HG02759 (cell line): Measurements from ENCODE around the gene NPAS2.

Experiments used
- ATAC-seq: cut with Tn5 transposase; IDR thresholded peaks from one replicate; pipeline ENCODE4 v1.9.1; 2021; ENCODE audit warnings: mild to moderate bottlenecking, moderate library complexity; ENCODE audit not compliant: unreplicated experiment

The NPAS2 gene

DNA sequence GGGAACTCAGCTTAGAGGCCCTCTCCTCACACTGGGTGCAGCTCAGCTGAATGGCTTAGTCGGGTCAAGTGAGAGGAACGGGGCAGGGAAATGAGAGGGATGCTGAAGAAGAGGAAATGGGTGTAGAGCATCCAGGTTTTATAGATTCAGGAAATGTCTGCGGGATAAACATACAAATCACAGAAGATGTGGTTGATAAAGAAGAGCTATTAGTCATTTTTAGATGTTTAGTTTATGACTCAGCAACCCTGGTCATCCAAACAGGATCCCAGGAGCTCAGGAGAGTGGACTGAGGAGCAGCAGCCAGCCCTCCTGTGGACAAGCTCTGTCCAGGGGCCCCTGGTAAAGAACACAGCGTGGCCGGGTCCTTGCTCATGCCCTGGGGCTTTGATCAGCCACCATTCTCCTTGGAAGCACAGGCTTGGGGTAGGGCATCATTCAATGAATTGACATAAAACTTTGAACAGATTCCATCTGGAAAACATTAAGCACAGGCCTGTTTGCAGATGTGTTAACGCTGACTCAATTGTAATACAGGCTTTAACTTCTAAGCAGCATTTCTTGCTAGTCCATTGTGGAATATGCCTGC lies 83.0 kb downstream of the NPAS2 start:
- no peak for ATAC-seq

DNA sequence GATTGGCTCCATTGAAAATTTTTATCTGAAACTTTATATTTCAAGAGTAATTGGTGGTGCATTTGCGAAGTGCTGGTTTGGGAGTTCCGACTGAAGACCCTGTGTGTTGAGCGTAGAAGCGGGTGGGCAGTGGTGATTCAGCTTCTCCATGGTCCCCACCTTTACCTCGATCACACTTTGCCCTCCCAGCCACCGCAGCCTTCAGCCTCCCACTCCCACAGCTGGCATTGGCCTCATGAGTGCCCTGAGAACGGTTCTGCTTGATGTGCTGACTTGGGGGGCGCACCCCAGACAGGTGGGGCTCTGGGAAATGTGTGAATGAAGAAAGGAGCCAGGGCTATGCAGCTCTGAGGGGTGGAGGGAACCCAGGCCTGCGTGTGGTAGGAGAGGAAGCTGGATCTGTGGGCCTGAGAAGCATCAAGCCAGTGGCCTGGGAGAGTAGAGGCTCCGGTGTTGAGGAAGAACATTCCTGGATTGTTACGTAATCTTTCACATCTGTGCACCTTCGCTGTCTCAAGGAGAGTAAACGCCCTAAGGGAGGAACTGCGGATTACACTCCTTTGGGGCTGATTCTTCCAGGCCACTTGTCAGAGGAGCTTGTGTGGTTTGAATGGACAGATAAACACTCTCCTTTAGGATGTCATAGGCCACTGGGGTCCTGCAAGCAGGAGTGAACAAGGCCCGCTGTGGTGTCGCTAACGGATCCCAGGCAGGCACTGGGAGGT lies 83.8 kb downstream of the NPAS2 start:
- no peak for ATAC-seq

DNA sequence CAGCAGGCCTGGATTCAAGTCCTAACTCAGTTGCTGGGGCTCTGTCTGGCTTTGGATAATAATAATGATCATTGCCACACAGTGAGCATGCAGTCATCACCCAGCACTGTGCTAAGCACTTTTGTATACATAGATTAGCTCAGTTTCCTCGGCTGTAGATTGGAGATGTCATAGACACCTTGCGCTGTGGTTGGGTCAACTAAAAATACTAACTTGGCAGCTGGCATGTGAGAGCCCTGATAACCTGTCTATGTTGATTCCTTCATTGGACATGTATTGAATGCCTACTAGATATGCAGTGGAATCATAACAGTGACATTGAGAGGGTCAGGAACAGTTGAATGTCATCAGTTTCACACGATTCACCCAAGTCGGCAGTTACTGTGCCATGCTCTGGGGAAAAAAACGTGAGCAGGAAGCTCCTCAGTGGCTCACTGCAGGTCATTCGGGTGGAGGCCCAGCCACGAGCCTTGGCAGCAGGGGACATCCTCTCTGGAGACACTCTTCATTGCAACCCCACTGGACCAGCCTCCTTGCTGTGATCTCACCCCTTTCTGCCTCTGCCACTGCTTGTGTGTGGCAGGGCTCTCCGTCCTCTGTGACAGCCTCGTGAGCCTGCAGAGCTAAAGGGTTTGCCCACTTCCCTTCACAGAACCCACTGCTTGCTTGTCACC lies 85.3 kb downstream of the NPAS2 start:
- ATAC-seq: no peak

DNA sequence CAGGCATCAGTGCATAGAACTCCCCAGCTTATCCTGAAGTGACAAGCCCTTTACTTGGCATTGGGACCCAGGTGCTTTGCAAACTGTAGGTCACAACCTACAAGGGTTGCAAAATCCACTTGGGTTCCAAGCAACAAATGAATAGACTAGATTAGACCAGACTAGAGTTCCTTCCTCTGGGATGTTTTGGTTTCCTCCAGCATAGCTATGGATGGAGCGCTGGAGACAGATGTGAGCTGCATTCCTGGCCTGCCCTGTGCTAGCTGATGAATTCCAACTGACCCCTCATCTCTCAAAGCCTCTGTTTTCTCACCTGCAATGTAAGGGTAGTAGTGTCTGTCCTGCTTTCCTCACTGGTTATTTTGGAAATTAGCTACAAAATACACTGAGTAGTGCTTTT lies 86.2 kb downstream of the NPAS2 start:
- no peak for ATAC-seq

DNA sequence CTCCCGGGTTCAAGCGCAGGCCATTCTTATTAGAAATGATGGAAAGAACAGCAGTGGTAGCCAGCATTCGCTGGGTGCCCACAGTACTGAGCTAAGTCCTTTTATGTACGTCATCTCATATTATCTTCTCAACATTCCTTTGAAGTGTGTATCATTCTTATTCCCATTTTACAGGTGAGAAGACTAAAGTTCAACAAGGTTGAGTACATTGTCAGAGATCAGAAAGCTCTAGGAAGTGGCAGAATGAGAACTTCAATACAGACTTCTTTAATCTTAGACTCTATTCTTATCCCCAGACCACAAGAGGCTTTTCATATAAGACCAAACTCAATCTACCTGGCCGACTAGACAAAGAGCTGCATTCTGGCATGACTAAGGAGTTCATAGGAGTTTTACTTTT lies 86.7 kb downstream of the NPAS2 start:
- ATAC-seq: no peak

DNA sequence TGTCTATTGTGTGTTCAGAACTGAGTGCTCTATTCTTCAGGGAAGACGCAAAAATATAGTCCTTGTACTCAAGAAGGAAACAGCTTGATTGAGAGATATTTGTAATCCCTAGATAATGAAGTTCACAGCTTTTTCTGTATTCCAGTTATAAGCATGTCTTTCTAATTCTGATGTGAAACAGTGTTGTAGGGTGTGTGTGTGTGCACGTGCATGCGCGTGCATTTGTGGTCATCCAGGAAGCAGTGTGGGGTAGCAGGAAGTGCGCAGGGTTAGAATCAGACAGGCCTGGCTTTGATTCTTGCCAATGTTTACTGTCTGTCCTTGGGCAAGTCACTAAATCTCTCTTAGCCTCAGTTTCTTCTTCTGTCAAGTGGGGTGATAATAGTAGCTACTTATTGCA lies 87.9 kb downstream of the NPAS2 start:
- no peak for ATAC-seq

DNA sequence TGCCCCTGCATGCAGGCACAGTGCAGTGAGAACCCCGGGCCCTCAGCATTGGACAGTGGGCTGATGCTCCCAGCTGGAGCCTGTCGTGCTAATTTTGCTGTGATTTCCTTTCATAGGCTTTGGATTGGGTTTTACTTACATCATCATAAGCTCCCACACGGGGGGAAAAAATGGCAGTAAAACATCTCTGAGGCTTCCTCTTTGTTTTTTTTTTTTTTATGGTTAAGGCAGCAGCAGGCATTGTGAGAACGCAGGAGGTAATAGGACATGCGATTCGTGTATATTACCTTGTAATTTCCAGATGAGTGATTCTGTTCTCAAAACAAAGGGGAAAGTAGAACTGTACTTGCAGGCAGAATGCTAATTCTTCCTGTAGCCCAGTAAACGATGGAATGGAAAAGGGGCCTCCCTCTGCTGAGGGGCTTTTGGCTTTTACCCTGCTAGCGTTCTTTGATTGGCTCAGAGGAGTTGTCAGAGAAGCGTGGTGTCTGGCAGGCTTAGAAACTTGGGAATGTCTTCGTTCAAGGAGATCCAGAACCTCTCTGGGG lies 89.7 kb downstream of the NPAS2 start:
- no peak for ATAC-seq

DNA sequence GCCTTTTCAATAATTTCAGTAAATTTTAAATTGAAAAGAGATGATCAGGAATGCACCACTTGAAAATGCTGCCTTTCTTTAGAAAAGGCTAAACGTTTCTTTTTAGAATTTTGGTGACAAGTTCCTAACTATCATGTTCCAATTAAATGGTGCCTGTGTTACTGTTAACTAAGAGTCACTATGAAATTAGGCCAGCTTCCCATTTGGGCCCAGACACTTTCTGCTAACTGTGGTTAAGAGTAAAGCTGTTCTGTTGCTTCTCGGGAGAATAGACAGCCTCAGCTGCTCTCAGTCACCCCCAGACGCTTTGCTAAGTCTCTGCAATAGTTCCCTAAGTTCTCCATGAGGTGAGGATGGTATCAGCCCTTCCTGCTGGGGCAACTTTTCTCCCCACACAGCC lies 90.2 kb downstream of the NPAS2 start:
- ATAC-seq: no peak

DNA sequence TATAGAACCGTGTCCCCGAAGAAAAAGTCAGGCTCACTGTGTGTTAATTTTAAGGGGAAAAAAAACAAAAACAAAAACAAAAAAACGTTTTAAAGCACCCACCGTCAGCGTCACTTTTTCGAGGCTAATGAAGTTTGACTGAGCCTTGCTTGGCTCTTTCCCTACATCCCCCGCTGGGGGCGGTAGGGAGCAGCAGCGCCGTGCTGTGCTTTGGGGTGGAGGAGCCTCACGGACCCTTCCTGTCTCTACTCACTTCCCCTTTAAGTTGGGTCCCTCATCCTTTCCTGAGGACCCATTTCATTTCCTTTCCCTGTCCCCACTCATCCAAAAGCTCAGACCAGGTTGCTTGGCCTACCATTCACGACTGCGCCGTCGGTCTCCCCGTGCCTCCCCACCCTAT lies 99.4 kb downstream of the NPAS2 start:
- ATAC-seq: no peak

DNA sequence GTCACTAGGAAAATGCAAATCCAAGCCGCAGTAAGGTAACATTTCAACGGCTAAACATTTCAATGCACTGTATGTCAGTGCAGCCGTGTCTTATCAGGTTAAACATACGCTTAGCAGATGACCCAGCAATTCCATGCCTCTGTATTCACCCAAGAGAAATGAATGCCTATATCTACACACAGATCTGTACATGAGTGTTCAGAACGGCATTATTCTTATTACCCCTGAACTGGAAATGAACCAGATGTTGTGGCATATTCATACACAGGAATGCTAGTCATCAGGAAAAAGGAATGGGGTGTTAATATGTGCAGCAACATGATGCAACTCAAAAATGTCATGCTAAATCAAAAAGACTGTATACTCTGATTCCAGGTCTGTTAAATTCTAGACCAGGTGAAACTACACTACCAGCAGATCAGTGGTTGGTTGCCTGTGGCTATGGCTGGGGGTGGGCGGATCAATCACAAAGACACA lies 101.8 kb downstream of the NPAS2 start:
- ATAC-seq: no peak

DNA sequence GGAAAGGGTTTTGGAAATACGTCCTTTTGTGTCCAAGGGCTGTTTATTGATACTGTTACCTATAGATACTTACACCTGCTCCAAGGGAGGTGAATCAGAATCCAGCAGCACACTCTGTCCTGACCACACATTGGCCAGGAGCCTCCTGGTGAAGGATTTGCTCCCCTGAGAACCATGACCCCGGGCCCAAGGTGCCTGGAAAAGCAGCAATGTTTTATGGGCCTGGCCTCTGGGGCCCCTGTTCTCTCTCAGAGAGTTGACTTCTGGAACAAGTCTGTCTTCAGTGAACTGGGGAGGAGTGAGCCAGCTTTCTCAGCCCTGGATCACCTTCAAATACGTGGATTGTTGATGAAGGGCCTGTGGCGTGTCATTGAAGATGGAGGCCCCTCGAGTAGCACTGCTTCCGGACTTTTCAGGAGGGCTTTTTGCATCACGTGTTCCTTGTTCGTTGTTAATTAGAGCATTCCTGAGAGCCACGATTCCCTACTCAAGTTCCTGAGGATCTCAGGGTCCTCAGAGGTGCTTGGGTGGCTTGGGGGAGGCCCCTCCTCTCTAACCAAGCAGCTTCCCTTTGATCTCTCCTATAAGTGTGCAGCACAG lies 103.6 kb downstream of the NPAS2 start:
- no peak for ATAC-seq

DNA sequence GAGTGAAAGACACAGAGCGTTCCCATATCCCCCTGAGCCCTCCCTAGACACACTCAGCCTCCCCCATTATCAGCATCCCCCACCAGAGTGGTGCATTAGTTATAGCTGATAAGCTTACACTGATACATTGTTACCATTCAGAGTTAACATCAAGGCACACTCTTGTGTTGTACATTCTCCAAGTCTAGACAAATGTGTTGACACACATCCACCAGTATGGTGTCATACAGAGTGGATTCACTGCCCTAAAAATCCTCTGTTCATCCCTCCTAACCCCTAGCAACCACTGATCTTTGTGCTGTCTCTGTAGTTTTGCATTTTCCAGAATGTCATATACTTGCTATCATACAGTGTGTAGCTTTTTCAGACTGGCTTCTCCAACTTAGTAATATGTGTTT lies 104.2 kb downstream of the NPAS2 start:
- peak; percentile 25 for ATAC-seq

DNA sequence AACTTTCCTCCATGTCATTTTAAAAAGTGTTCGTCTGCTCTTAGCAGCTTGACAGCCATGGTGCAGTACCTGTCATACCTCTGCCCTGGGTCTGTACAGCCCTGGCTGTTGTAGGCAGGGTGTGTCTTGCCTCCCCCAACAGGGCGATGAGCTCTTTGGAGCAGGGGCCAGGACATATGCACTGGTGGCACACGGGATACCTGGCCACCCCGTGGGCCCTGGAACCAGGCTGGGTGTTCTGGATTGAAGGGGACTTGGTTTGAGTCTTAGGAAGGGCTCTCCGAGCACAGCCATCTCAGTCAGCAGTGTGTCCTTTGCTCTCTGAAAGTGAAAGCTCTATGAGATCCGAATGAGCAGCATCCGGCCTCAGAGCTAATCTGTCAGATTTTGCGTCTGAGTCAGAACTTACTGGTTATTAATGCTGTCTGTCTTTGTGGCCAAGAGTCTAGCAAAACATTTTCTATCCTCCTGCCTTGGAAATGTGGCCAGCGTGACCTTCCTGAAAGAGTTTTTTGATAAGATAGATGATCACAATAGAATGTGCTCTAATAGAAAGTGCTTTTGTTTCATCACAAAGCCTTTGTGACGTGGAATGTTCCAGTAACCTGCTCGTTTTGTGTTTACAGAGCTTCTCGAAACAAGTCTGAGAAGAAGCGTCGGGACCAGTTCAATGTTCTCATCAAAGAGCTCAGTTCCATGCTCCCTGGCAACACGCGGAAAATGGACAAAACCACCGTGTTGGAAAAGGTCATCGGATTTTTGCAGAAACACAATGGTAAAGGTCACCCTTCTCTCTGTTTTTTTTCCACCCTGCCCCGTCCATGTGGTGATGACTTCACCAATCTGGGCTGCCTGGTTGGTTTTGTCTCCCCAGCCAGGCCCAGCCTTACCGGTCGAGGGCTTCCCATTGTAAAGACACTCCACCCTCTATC lies 104.8 kb downstream of the NPAS2 start:
- ATAC-seq: peak; percentile 87

DNA sequence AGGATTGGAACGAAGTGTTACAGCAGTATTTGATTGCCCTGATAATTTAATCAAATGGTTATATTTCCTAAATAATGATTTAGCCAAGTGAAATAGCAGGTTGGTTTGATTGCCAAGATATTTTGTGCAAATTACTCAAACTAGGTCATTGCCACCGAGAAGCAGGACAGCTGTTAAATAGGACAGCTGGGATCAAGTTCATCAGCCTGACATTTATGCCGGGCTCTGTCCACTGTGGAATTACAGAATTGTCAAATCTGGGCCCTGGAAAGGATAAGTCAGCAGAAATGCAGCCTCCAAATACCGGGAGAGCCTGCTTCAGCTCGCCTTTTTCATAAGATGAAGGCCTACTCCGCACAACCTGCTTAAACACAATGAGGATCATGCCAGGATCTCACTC lies 108.3 kb downstream of the NPAS2 start:
- no peak for ATAC-seq

DNA sequence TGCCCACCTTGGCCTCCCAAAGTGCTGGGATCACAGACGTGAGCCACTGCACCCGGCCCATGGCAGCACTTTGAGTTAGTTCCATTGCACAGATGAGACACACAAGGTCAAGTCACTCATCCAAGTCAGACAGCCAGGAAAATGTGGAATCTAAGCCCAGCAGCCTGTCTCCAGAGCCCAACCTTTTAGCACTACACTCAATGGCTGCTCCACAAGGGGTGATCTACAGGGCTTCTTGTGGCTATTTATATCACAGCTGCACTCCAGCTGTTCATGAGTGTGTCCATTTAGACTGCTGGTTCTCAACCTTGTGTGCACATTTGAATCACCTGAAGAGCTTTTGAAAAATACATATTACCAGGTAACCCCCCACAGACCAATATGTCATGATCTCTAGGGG lies 109.2 kb downstream of the NPAS2 start:
- no peak for ATAC-seq

DNA sequence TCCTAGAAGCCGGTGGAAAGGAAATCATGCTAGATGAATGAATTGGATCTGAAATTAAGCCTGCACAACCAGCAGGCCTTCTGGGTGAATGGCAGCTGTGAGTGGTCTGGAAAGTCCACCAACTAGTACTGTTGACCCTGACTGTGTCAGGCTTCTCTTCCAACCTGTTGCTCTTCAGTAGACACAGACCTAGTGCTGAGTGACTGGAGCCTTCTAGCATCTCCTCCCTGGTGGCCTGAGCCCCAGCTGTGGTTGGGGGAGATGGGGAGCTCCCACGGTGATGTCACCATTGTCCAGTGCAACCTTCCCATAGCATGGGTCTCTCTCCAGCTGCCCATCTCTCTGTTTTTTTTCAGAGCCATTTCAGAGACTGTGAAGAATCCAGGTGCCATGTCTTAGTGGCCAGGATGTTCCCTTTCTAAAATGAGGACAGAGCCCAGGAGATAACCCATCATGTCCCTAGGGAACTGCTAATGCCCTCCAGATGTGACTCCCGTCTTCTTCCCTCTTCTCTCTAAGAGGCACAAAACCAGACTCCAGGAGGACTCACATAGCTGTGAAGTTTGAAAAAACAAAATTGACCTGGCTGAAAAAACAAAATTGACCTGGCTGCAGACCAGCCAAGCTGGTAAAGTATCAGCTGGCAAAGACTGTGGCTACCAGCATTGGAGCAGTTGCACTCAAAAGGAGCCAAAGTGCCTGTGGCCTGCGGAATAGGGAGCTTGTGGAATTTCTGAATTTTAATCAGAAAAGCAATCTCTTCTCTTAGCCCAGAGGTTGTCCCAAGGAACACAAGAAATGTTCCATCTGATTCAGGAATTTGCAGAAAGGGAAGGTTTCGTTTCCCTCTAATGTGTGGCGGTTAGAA lies 114.8 kb downstream of the NPAS2 start:
- ATAC-seq: no peak

DNA sequence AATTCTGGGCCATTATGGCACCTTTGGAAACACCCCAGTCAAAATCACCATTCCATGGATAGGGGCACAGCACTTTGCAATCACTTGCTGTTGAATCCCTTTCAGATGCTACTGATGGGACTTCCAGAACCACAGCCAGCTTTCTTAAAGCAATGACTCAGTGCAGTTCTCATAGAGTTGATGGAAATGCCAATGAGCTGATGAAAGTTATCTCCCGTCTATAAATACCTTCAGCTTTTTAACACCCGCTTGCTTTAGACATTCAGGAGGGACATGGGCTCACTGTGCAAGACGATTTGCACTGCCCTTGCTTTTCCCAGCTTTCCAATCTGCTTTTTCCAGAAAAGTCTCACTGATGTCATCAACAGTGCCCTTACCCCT lies 115.4 kb downstream of the NPAS2 start:
- ATAC-seq: no peak

DNA sequence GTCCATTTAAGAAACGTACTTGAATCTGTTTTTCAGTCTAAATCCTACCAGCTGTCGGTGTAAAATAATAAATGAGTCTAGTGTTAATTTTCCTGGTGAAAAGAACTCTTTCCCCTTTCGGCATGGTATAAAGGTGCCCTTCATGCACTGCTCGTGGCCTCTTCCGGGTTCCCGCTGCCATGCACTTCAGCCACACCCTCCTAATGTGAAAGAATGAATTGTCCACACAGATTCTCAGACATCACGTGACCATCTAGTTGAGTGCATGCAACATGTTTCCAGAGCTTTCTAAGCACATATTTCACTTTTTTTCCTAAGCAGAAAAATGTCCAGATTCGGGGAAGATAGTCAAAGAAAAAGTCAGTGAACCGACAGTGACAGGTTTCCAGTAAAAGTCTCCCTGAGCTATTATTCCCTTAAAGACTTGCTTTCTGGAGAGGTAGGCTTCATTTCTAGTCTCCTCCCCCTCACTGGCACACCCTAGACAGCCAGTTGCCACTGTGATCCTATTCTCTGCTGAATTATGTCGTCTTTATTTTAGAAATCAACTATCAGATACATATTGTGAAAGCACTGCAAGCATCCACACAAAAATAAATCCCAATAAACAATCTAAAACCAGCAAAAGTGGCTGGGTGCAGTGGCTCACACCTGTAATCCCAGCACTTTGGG lies 116.3 kb downstream of the NPAS2 start:
- no peak for ATAC-seq

DNA sequence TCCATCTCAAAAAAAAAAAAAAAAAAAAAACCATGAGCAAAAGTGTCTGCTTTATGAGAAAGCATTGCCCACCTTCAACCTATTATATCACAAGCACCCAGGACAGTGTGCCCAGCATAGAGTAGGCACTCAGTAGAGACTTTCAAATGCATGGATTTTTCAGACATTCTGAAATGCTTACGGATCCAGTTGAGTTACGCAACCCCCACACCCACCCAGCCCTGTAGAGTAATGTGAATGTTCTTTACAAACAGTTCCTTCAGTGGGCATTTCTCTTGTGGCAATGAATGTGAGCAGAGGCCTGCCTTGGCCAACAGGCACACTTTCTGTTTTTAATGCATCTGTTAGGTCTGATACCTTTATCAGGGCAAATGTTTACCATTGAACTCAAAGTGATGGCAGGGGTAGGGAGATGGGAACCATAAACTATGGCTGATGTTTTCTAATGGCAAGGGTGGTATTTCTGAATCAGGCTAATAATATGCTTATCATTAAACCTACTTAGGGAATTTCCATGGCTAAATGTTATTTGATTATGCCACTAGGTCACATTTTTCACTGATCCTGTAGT lies 117.1 kb downstream of the NPAS2 start:
- ATAC-seq: no peak
